Activated T-helper 17 cell treated with anti-CD3 and anti-CD28 coated beads, Interleukin-2, amount 50 U/mL, for 72 hours (primary cell): ENCODE data around the gene AOC3. TPM values are rescaled to one million over a fixed set of nuclear protein-coding genes. Genes with fewer than 3 reads are reported as not detected.

ENCODE experiments used
- ATAC-seq: fragments of 150-1000 bp; cut with Tn5 transposase; replicated peaks from 2 replicates; pipeline ENCODE4 v1.10.0; 2021; ENCODE audit warnings: mild to moderate bottlenecking, moderate library complexity
- H3K27ac Mint-ChIP-seq: one replicate; pipeline ENCODE4 v1.8.0; 2022; ENCODE audit warnings: mixed read lengths
- H3K27me3 Mint-ChIP-seq: one replicate; pipeline ENCODE4 v1.8.0; 2022; ENCODE audit warnings: mixed read lengths
- H3K36me3 Mint-ChIP-seq: one replicate; pipeline ENCODE4 v1.8.0; 2022; ENCODE audit warnings: low read depth, mild to moderate bottlenecking, mixed read lengths
- H3K4me1 Mint-ChIP-seq: one replicate; pipeline ENCODE4 v1.8.0; 2022; ENCODE audit warnings: mixed read lengths
- H3K4me3 Mint-ChIP-seq: one replicate; pipeline ENCODE4 v1.8.0; 2022; ENCODE audit warnings: mild to moderate bottlenecking, mixed read lengths
- H3K9me3 Mint-ChIP-seq: one replicate; pipeline ENCODE4 v1.8.0; 2022; ENCODE audit warnings: mixed read lengths
- total RNA-seq, 2 donors: library from RNA; stranded (reverse); gene quantifications; one replicate each; pipeline ENCODE4 v1.2.3, GENCODE V29; 2022

Gene AOC3
- total RNA-seq, 2 donors from 2014 or later: 2.2 to 3.0 TPM

- no peaks in the 10 kb centered on the region for H3K9me3 Mint-ChIP-seq
- H3K27ac Mint-ChIP-seq: no peak overlapping the region
- no peaks in the 10 kb centered on the region for H3K4me1 Mint-ChIP-seq
- peaks cover 16% of the 10 kb centered on the region for H3K27me3 Mint-ChIP-seq
- no peak for ATAC-seq
- no peak overlapping the region for H3K4me3 Mint-ChIP-seq
- H3K36me3 Mint-ChIP-seq: no peaks in the 10 kb centered on the region
Measured at GRCh38 chr17:42904110-42904469, 53.1 kb downstream of the AOC3 start.

- peaks cover 21% of the 10 kb centered on the region for H3K27me3 Mint-ChIP-seq
- H3K4me3 Mint-ChIP-seq: no peak overlapping the region
- ATAC-seq: no peak
- no peaks in the 10 kb centered on the region for H3K36me3 Mint-ChIP-seq
- H3K27ac Mint-ChIP-seq: no peak overlapping the region
- H3K9me3 Mint-ChIP-seq: no peaks in the 10 kb centered on the region
- H3K4me1 Mint-ChIP-seq: no peaks in the 10 kb centered on the region
Measured at GRCh38 chr17:42906772-42907446, 55.9 kb downstream of the AOC3 start.

Other genes starting within 250 kb of the AOC3 start
- 10 to 100 TPM; 38.5 to 50.7 TPM for gene RETREG3, start 241.8 kb upstream of the AOC3 start, total RNA-seq
- gene TUBG1, start 241.5 kb upstream of the AOC3 start, total RNA-seq: 10 to 100 TPM; 55.8 to 88.4 TPM
- 10 to 100 TPM in 1 of 2 donors, 1 to 10 TPM in 1; 7.5 to 15.7 TPM for gene TUBG2, start 191.9 kb upstream of the AOC3 start, total RNA-seq
- 1 to 10 TPM in 1 of 2 donors, under 1 TPM in 1; 0.61 to 1.5 TPM for gene PLEKHH3, start 174.2 kb upstream of the AOC3 start, total RNA-seq
- gene CCR10, start 169.4 kb upstream of the AOC3 start, total RNA-seq: 1 to 10 TPM in 1 of 2 donors, under 1 TPM in 1; 0.82 to 1.1 TPM
- gene CNTNAP1, start 168.7 kb upstream of the AOC3 start, total RNA-seq: 1 to 10 TPM in 1 of 2 donors, under 1 TPM in 1; 0.61 to 2.8 TPM
- gene EZH1, start 106.2 kb upstream of the AOC3 start, total RNA-seq: 10 to 100 TPM; 35.3 to 69.1 TPM
- not detected for gene RAMP2, start 90.0 kb upstream of the AOC3 start, total RNA-seq
- 10 to 100 TPM; 39.3 to 47.5 TPM for gene VPS25, start 77.8 kb upstream of the AOC3 start, total RNA-seq
- 1 to 10 TPM in 1 of 2 donors, under 1 TPM in 1; 0.41 to 1.5 TPM for gene WNK4, start 70.6 kb upstream of the AOC3 start, total RNA-seq
- gene COA3, start 52.5 kb upstream of the AOC3 start, total RNA-seq: 10 to 100 TPM; 18.6 to 31.2 TPM
- gene CNTD1, start 52.3 kb upstream of the AOC3 start, total RNA-seq: under 1 TPM in 1 of 2 donors, not detected in 1; 0.24 TPM
- gene BECN1, start 26.9 kb upstream of the AOC3 start, total RNA-seq: 10 to 100 TPM; 62.3 to 98.2 TPM
- 100 to 1,000 TPM in 1 of 2 donors, 10 to 100 TPM in 1; 56.5 to 159 TPM for gene PSME3, start 17.8 kb upstream of the AOC3 start, total RNA-seq
- gene AOC2, start 6.6 kb upstream of the AOC3 start, total RNA-seq: 1 to 10 TPM; 2.0 to 3.4 TPM
- not detected for gene G6PC1, start 49.6 kb downstream of the AOC3 start, total RNA-seq
- gene AARSD1, start 113.3 kb downstream of the AOC3 start, total RNA-seq: 10 to 100 TPM; 58.5 to 61.3 TPM
- gene PTGES3L, start 128.9 kb downstream of the AOC3 start, total RNA-seq: 1 to 10 TPM; 1.4 to 2.7 TPM
- 10 to 100 TPM; 15.7 to 21.9 TPM for gene RUNDC1, start 129.4 kb downstream of the AOC3 start, total RNA-seq
- 1,000 to 10,000 TPM; 1,154 to 1,186 TPM for gene RPL27, start 147.2 kb downstream of the AOC3 start, total RNA-seq
- gene IFI35, start 155.6 kb downstream of the AOC3 start, total RNA-seq: 10 to 100 TPM; 38.4 to 45.4 TPM
- gene VAT1, start 171.2 kb downstream of the AOC3 start, total RNA-seq: 10 to 100 TPM; 30.9 to 36.5 TPM
- gene RND2, start 174.0 kb downstream of the AOC3 start, total RNA-seq: not detected